Endothelial cell of umbilical vein (primary cell): ENCODE measurements around the gene CP. TPM values are rescaled to one million over a fixed set of nuclear protein-coding genes. Genes with fewer than 3 reads are reported as not detected.

Experiments
- BruUV-seq: library from RNA; stranded (reverse); fragments of 400-500 nt; replicated peaks from 2 replicates; lab custom pipeline; 2021; lab: Mats Ljungman, UMichigan
- CTCF ChIA-PET: fragments of 300-600, 350-600 bp; sonication (Branson Sonifier 250); formaldehyde crosslinking; loops from one replicate; lab custom pipeline; 2021; ENCODE audit warnings: antibody characterized with exemption, inconsistent platforms; lab: Charles Lee
- POLR2A ChIA-PET: fragments of 300-600, 350-600 bp; sonication (Branson Sonifier 250); formaldehyde crosslinking; loops from one replicate; lab custom pipeline; 2021; ENCODE audit warnings: antibody characterized with exemption, inconsistent platforms; lab: Charles Lee
- DNase-seq: peaks from one replicate; pipeline ENCODE4 v3.0.0-alpha.2; 2011; ENCODE audit warnings: low read depth, low spot score
- FAIRE-seq: peaks from 2 replicates; lab custom pipeline; 2011; peaks lifted over from hg19 to GRCh38; lab: Jason Lieb, UNC
- H2AFZ ChIP-seq: 2 replicates; pipeline ENCODE4 v1.6.0; 2012; ENCODE audit warnings: low read depth, low read length, control low read depth, inconsistent platforms
- H3K27ac ChIP-seq: 2 replicates; pipeline ENCODE4 v1.5.1; 2011; ENCODE audit warnings: low read depth, mild to moderate bottlenecking, control low read depth, low read length, moderate library complexity; ENCODE audit not compliant: insufficient read depth
- H3K27me3 ChIP-seq, 2 experiments: 2 replicates each; pipeline versions ENCODE4 v1.6.0 to v1.6.1; 2011; ENCODE audit warnings: low read length in 2 of 2, mixed read lengths in 1 of 2; ENCODE audit not compliant: control insufficient read depth in 2 of 2, insufficient read depth in 2 of 2
- H3K36me3 ChIP-seq, 2 experiments: 2 replicates in 1 of 2; 3 replicates in 1 of 2; pipeline ENCODE4 v1.5.1; 2011; ENCODE audit warnings: low read length in 2 of 2, mild to moderate bottlenecking in 1 of 2, moderate library complexity in 1 of 2; ENCODE audit not compliant: control insufficient read depth in 2 of 2, insufficient read depth in 2 of 2; ENCODE audit errors: extremely low read depth in 1 of 2
- H3K4me1 ChIP-seq: 3 replicates; pipeline ENCODE4 v1.5.1; 2011; ENCODE audit warnings: mild to moderate bottlenecking, low read length; ENCODE audit not compliant: control insufficient read depth, insufficient read depth; ENCODE audit errors: extremely low read depth
- H3K4me2 ChIP-seq: 2 replicates; pipeline ENCODE4 v1.6.1; 2011; ENCODE audit warnings: low read length, control low read depth, mixed read lengths; ENCODE audit not compliant: insufficient read depth
- H3K4me3 ChIP-seq, 3 experiments: fragments of 200-600 bp in 1 of 3; sonication (generic), shearing (Covaris generic) in 1 of 3; replicated peaks in 1 of 3; 2 replicates each; pipeline ENCODE4 v1.5.1; 2011 to 2016; ENCODE audit warnings: control low read depth in 3 of 3, low read length in 3 of 3, mild to moderate bottlenecking in 2 of 3, inconsistent platforms in 1 of 3, low read depth in 1 of 3, moderate library complexity in 1 of 3; ENCODE audit not compliant: insufficient read depth in 1 of 3
- H3K79me2 ChIP-seq: 2 replicates; pipeline ENCODE4 v1.6.0; 2012; ENCODE audit warnings: low read length, inconsistent platforms; ENCODE audit not compliant: control insufficient read depth, insufficient read depth
- H3K9ac ChIP-seq: replicated peaks from 2 replicates; pipeline ENCODE3; 2011; ENCODE audit warnings: low read length, control low read depth; ENCODE audit not compliant: insufficient read depth; ENCODE audit errors: extremely low read depth
- H3K9me1 ChIP-seq: replicated peaks from 3 replicates; pipeline ENCODE4 v1.6.0; 2011; ENCODE audit warnings: mild to moderate bottlenecking, low read length; ENCODE audit not compliant: control insufficient read depth, insufficient read depth; ENCODE audit errors: extremely low read depth
- H3K9me3 ChIP-seq: replicated peaks from 2 replicates; pipeline ENCODE4 v1.5.1; 2012; ENCODE audit warnings: low read length, inconsistent platforms; ENCODE audit not compliant: control insufficient read depth, insufficient read depth
- H4K20me1 ChIP-seq: replicated peaks from 2 replicates; pipeline ENCODE3; 2011; ENCODE audit warnings: mild to moderate bottlenecking, low read length; ENCODE audit not compliant: control insufficient read depth, insufficient read depth; ENCODE audit errors: extremely low read depth
- CTCF ChIP-seq, 2 donors: IDR thresholded peaks; 1 replicate in 1 of 2; 2 replicates in 1 of 2; pipeline ENCODE4 v1.5.1; 2011; ENCODE audit warnings: low read length in 2 of 2, mild to moderate bottlenecking in 2 of 2, moderate library complexity in 2 of 2, control low read depth in 1 of 2, inconsistent platforms in 1 of 2, low read depth in 1 of 2; ENCODE audit not compliant: insufficient read depth in 1 of 2; ENCODE audit errors: extremely low read depth in 1 of 2
- EZH2 ChIP-seq: IDR thresholded peaks from 2 replicates; pipeline ENCODE4 v1.6.1; 2012; ENCODE audit warnings: borderline replicate concordance, low read depth, mild to moderate bottlenecking, moderate library complexity, low read length, inconsistent platforms; ENCODE audit not compliant: severe bottlenecking
- FOS ChIP-seq: IDR thresholded peaks from 2 replicates; pipeline ENCODE4 v1.6.1; 2011; ENCODE audit warnings: mild to moderate bottlenecking, low read length, moderate library complexity, borderline replicate concordance; ENCODE audit not compliant: insufficient read depth
- GATA2 ChIP-seq: IDR thresholded peaks from 2 replicates; pipeline ENCODE4 v1.7.0; 2011; ENCODE audit warnings: low read depth, mild to moderate bottlenecking, moderate library complexity, mixed read lengths, low read length; ENCODE audit not compliant: insufficient read length, insufficient read depth
- JUN ChIP-seq: IDR thresholded peaks from 2 replicates; pipeline ENCODE4 v1.6.1; 2011; ENCODE audit warnings: borderline replicate concordance, low read depth; ENCODE audit not compliant: insufficient read length, insufficient read depth
- MYC ChIP-seq: IDR thresholded peaks from one replicate; pipeline ENCODE4 v1.6.1; 2011; ENCODE audit warnings: mild to moderate bottlenecking, low read depth, low read length
- POLR2A ChIP-seq: IDR thresholded peaks from 2 replicates; pipeline ENCODE4 v1.6.1; 2012; ENCODE audit warnings: low read depth, mild to moderate bottlenecking, control low read depth, low read length
- POLR2AphosphoS5 ChIP-seq: IDR thresholded peaks from 2 replicates; pipeline ENCODE4 v1.6.1; 2012; ENCODE audit warnings: low read depth, mild to moderate bottlenecking, control low read depth, low read length, moderate library complexity; ENCODE audit not compliant: insufficient read depth
- dilution Hi-C: fragments of 300-500 bp; cut with MboI; formaldehyde crosslinking; loops from one replicate; pipeline ENCODE4 v1.15.0; 2019; ENCODE audit warnings: low sequenced_read_pairs; ENCODE audit not compliant: extremely low pct_ligation_motif_present
- intact Hi-C: fragments of 100-400 bp; cut with micrococcal nuclease; formaldehyde crosslinking; loops from one replicate; pipeline ENCODE4 v1.10.0; 2022
- polyA plus RNA-seq, 4 experiments: library from polyadenylated mRNA; depleted of rRNA in 3 of 4; stranded (reverse) in 3 of 4; unstranded in 1 of 4; fragments of >200 nt; gene quantifications; 2 replicates each; pipeline versions ENCODE4 v1.2.1 to v1.2.3, GENCODE V29; 2011 to 2012; ENCODE audit warnings: missing spikeins in 1 of 4
- total RNA-seq: library from RNA; stranded (reverse); gene quantifications from 2 replicates; pipeline ENCODE4 v1.2.3, GENCODE V29; 2021

CP gene
- total and polyA plus RNA-seq, 2 donors (not counting 3 experiments of a cell fraction or from before 2014, with no cell fraction given): not detected

GRCh38 chr3:149270180-149270579, 48.6 kb upstream of the CP start:
- no peak overlapping the region for H2AFZ ChIP-seq
- H3K79me2 ChIP-seq: no peaks in the 10 kb centered on the region
- TF ChIP-seq FOS: no peak
- peak; percentile 32 for TF ChIP-seq JUN
- no peak overlapping the region for H3K4me3 ChIP-seq
- POLR2A ChIA-PET: no interaction called here
- dilution Hi-C loops (no loop called here), intact Hi-C loops (loop anchor here (5.0 kb wide), 2 partner anchors 78 to 408 kb away; no protein-coding TSS in a partner anchor)
- H3K9ac ChIP-seq: no peak overlapping the region
- H3K27ac ChIP-seq: no peak overlapping the region
- no peaks in the 10 kb centered on the region for H3K36me3 ChIP-seq
- BruUV-seq: no TSS peak
- no peaks in the 10 kb centered on the region for H3K9me3 ChIP-seq
- no peaks in the 10 kb centered on the region for H3K9me1 ChIP-seq
- H4K20me1 ChIP-seq: no peaks in the 10 kb centered on the region
- no peak overlapping the region for H3K4me2 ChIP-seq
- CTCF ChIA-PET: interaction anchor here (6.4 kb wide), 1 partner anchor 150 kb away, joined by 105 read pairs; no protein-coding TSS in a partner anchor
- H3K4me1 ChIP-seq: no peaks in the 10 kb centered on the region
- FAIRE-seq (no peak), DNase-seq (no peak)
- H3K27me3 ChIP-seq: no peaks in the 10 kb centered on the region

GRCh38 chr3:149269687-149270086, 48.1 kb upstream of the CP start:
- H3K9ac ChIP-seq: no peak overlapping the region
- CTCF ChIA-PET: interaction anchor here (1.6 kb wide), 1 partner anchor 149 kb away, joined by 10 read pairs; no protein-coding TSS in a partner anchor
- no peaks in the 10 kb centered on the region for H3K9me1 ChIP-seq
- no peak for DNase-seq
- H3K4me3 ChIP-seq: no peak overlapping the region
- no peaks in the 10 kb centered on the region for H4K20me1 ChIP-seq
- dilution Hi-C loops: no loop called here
- FAIRE-seq: no peak
- H3K79me2 ChIP-seq: no peaks in the 10 kb centered on the region
- H3K9me3 ChIP-seq: no peaks in the 10 kb centered on the region
- H2AFZ ChIP-seq: no peak overlapping the region
- no peak overlapping the region for H3K4me2 ChIP-seq
- TF ChIP-seq JUN: no peak
- TF ChIP-seq POLR2A: no peak
- no peak for TF ChIP-seq MYC
- TF ChIP-seq POLR2AphosphoS5: no peak
- no peak for TF ChIP-seq CTCF (IDR thresholded peaks at IDR 0.05; ENCODE audit: extremely low read depth in 1 of 2, insufficient read depth in 1 of 2, low read depth in 1 of 2, low read length in 2 of 2)
- no peak for TF ChIP-seq EZH2
- TF ChIP-seq GATA2: no peak
- H3K27me3 ChIP-seq: no peaks in the 10 kb centered on the region
- H3K27ac ChIP-seq: no peak overlapping the region
- POLR2A ChIA-PET: no interaction called here
- no TSS peak for BruUV-seq
- no peaks in the 10 kb centered on the region for H3K36me3 ChIP-seq
- intact Hi-C loops: loop anchor here (5.0 kb wide), 2 partner anchors 77 to 407 kb away; no protein-coding TSS in a partner anchor
- H3K4me1 ChIP-seq: no peaks in the 10 kb centered on the region
